GM12892 (cell line): Measurements from ENCODE around the gene RILPL2.

Experiments used
- POLR2A ChIP-seq: IDR thresholded peaks from 2 replicates; pipeline ENCODE4 v1.6.1; 2011; ENCODE audit warnings: low read depth, low read length, control low read depth
- POLR2AphosphoS5 ChIP-seq: IDR thresholded peaks from 2 replicates; pipeline ENCODE4 v1.6.1; 2011; ENCODE audit warnings: low read depth, low read length, control low read depth
- TAF1 ChIP-seq: IDR thresholded peaks from 2 replicates; pipeline ENCODE4 v1.6.1; 2011; ENCODE audit warnings: low read depth, mild to moderate bottlenecking, control low read depth, low read length, borderline replicate concordance

DNA sequence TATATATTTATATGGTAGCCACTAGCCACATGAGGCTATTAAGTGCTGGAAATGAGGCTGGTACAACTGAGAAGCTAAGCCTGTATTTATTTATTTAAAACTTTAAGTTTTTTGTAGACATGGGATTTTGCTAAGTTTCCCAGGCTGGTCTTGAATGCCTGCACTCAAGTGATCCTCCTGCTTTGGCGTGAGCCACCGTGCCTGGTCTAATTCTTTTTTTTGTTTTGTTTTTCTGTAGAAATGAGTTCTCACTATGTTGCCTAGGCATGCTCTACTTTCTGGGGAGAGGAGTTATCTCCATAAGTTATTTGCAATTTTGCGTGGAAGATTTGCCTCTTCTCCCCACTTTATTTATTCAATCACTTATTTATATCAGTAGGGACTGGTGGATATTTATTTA, 16.7 kb upstream of the RILPL2 start:
- TF ChIP-seq TAF1 (no peak), POLR2AphosphoS5 (no peak), POLR2A (no peak)
